ENCODE measurements around the gene FREY1. TPM values are rescaled to one million over a fixed set of nuclear protein-coding genes. Genes with fewer than 3 reads are reported as not detected.

Gene FREY1
- total RNA-seq, 4 donors from 2014 or later = 4.9 TPM; not detected in 3

GRCh38 chr11:45881708-45882368 lies 25.2 kb downstream of the FREY1 start:
- TF ChIP-seq, protein P1, sequence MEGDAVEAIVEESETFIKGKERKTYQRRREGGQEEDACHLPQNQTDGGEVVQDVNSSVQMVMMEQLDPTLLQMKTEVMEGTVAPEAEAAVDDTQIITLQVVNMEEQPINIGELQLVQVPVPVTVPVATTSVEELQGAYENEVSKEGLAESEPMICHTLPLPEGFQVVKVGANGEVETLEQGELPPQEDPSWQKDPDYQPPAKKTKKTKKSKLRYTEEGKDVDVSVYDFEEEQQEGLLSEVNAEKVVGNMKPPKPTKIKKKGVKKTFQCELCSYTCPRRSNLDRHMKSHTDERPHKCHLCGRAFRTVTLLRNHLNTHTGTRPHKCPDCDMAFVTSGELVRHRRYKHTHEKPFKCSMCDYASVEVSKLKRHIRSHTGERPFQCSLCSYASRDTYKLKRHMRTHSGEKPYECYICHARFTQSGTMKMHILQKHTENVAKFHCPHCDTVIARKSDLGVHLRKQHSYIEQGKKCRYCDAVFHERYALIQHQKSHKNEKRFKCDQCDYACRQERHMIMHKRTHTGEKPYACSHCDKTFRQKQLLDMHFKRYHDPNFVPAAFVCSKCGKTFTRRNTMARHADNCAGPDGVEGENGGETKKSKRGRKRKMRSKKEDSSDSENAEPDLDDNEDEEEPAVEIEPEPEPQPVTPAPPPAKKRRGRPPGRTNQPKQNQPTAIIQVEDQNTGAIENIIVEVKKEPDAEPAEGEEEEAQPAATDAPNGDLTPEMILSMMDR (IDR thresholded peaks at IDR 0.05) = no peak
- TF ChIP-seq POLR2A (IDR thresholded peaks at IDR 0.05) = no peak
- peaks cover 0 to 57% (median 0%) of the 10 kb centered on the region in 3 donors for H3K36me3 ChIP-seq
- H3K4me1 ChIP-seq = peaks cover 0 to 19% (median 4%) of the 10 kb centered on the region in 4 donors
- DNase-seq = peak in 1 of 3 donors; percentile 61
- no peak overlapping the region for H3K27ac ChIP-seq
- H3K27me3 ChIP-seq = no peaks in the 10 kb centered on the region
- H3K9me3 ChIP-seq = no peaks in the 10 kb centered on the region
- H3K4me3 ChIP-seq = no peak overlapping the region

- Histone ChIP-seq H3K9me3 (no peaks in the 10 kb centered on the region), H3K27ac (no peak overlapping the region), H3K27me3 (no peaks in the 10 kb centered on the region), H3K4me1 (peaks cover 0 to 16% (median 4%) of the 10 kb centered on the region in 4 donors), H3K4me3 (no peak overlapping the region), H3K36me3 (peaks cover 0 to 66% (median 0%) of the 10 kb centered on the region in 3 donors)
- no peak for TF ChIP-seq POLR2A (IDR thresholded peaks at IDR 0.05)
- TF ChIP-seq, protein P1 (IDR thresholded peaks at IDR 0.05) = no peak
- no peak for DNase-seq
These were observed 26.1 kb downstream of the FREY1 start for GRCh38 chr11:45880772-45881570.

GRCh38 chr11:45879803-45880686 lies 27.0 kb downstream of the FREY1 start:
- Histone ChIP-seq H3K36me3 (peaks cover 0 to 72% (median 0%) of the 10 kb centered on the region in 3 donors), H3K27me3 (no peaks in the 10 kb centered on the region), H3K9me3 (no peaks in the 10 kb centered on the region), H3K4me1 (peaks cover 0 to 12% (median 2%) of the 10 kb centered on the region in 4 donors), H3K4me3 (no peak overlapping the region), H3K27ac (peak overlapping the region in 1 of 4 donors; percentile 52)
- DNase-seq = no peak
- TF ChIP-seq, protein P1 (IDR thresholded peaks at IDR 0.05) = no peak
- TF ChIP-seq POLR2A (IDR thresholded peaks at IDR 0.05) = no peak

- peaks cover 0 to 12% (median 2%) of the 10 kb centered on the region in 4 donors for H3K4me1 ChIP-seq
- H3K9me3 ChIP-seq = no peaks in the 10 kb centered on the region
- TF ChIP-seq POLR2A (IDR thresholded peaks at IDR 0.05) = no peak
- no peaks in the 10 kb centered on the region for H3K27me3 ChIP-seq
- no peak overlapping the region for H3K4me3 ChIP-seq
- no peak for DNase-seq
- peaks cover 0 to 92% (median 0%) of the 10 kb centered on the region in 3 donors for H3K36me3 ChIP-seq
- no peak overlapping the region for H3K27ac ChIP-seq
These were observed 29.2 kb downstream of the FREY1 start for GRCh38 chr11:45877845-45878244.

GRCh38 chr11:45877221-45877620 lies 29.9 kb downstream of the FREY1 start:
- peaks cover 0 to 12% (median 2%) of the 10 kb centered on the region in 4 donors for H3K4me1 ChIP-seq
- H3K9me3 ChIP-seq = no peaks in the 10 kb centered on the region
- no peak overlapping the region for H3K27ac ChIP-seq
- DNase-seq = no peak
- H3K36me3 ChIP-seq = peaks cover 0 to 94% (median 0%) of the 10 kb centered on the region in 3 donors
- H3K4me3 ChIP-seq = no peak overlapping the region
- TF ChIP-seq POLR2A (IDR thresholded peaks at IDR 0.05) = no peak
- TF ChIP-seq, protein P1 (IDR thresholded peaks at IDR 0.05) = no peak
- H3K27me3 ChIP-seq = no peaks in the 10 kb centered on the region

All from Peyer's patch (tissue), 4 donors.